Trophoblast cell (in vitro differentiated cells and primary cell): ENCODE results near the gene SOX3.

Source experiments
- DNase-seq, 2 donors: peaks; one replicate each; pipeline ENCODE4 v3.0.0-alpha.2; 2016
- H2AFZ ChIP-seq: 2 replicates; pipeline ENCODE4 v1.6.1; 2013; ENCODE audit warnings: low read length, moderate library complexity, mild to moderate bottlenecking; ENCODE audit not compliant: insufficient read depth, poor library complexity
- H2AK5ac ChIP-seq: 2 replicates; pipeline ENCODE4 v1.6.1; 2013; ENCODE audit warnings: mild to moderate bottlenecking, low read length
- H2BK120ac ChIP-seq: 2 replicates; pipeline ENCODE4 v1.6.1; 2013; ENCODE audit warnings: low read length, mild to moderate bottlenecking, moderate library complexity; ENCODE audit not compliant: insufficient read depth, poor library complexity
- H2BK12ac ChIP-seq: 2 replicates; pipeline ENCODE4 v1.6.1; 2013; ENCODE audit warnings: mild to moderate bottlenecking, low read length, moderate library complexity
- H2BK5ac ChIP-seq: 2 replicates; pipeline ENCODE4 v1.6.1; 2013; ENCODE audit warnings: low read length, low read depth, moderate library complexity, mild to moderate bottlenecking; ENCODE audit not compliant: poor library complexity
- H3K14ac ChIP-seq: 2 replicates; pipeline ENCODE4 v1.6.1; 2013; ENCODE audit warnings: mild to moderate bottlenecking, low read length
- H3K18ac ChIP-seq: 2 replicates; pipeline ENCODE4 v1.6.1; 2013; ENCODE audit warnings: mild to moderate bottlenecking, low read length
- H3K23ac ChIP-seq: 2 replicates; pipeline ENCODE4 v1.6.1; 2013; ENCODE audit warnings: low read length
- H3K27ac ChIP-seq: 2 replicates; pipeline ENCODE4 v1.5.1; 2013; ENCODE audit warnings: low read depth, mild to moderate bottlenecking, inconsistent platforms, low read length, moderate library complexity
- H3K27me3 ChIP-seq: 2 replicates; pipeline ENCODE4 v1.6.1; 2013; ENCODE audit warnings: inconsistent platforms, mild to moderate bottlenecking, low read length, moderate library complexity; ENCODE audit not compliant: insufficient read depth
- H3K36me3 ChIP-seq, 2 experiments: 1 replicate in 1 of 2; 2 replicates in 1 of 2; pipeline ENCODE4 v1.6.1; 2013; ENCODE audit warnings: low read length in 2 of 2, mild to moderate bottlenecking in 2 of 2, moderate library complexity in 1 of 2; ENCODE audit not compliant: insufficient read depth in 2 of 2, control insufficient read depth in 1 of 2
- H3K4ac ChIP-seq: 2 replicates; pipeline ENCODE4 v1.6.1; 2013; ENCODE audit warnings: low read depth, mild to moderate bottlenecking, low read length, moderate library complexity
- H3K4me1 ChIP-seq, 2 experiments: 1 replicate in 1 of 2; 2 replicates in 1 of 2; pipeline ENCODE4 v1.6.1; 2013; ENCODE audit warnings: low read length in 2 of 2, mild to moderate bottlenecking in 2 of 2, moderate library complexity in 1 of 2; ENCODE audit not compliant: insufficient read depth in 2 of 2, control insufficient read depth in 1 of 2
- H3K4me2 ChIP-seq: 2 replicates; pipeline ENCODE4 v1.6.1; 2013; ENCODE audit warnings: inconsistent platforms, mild to moderate bottlenecking, low read length, moderate library complexity
- H3K4me3 ChIP-seq: 2 replicates; pipeline ENCODE4 v1.5.1; 2013; ENCODE audit warnings: mild to moderate bottlenecking, low read depth, low read length, inconsistent platforms
- H3K79me1 ChIP-seq: one replicate; pipeline ENCODE4 v1.6.1; 2013; ENCODE audit warnings: low read length
- H3K79me2 ChIP-seq: 2 replicates; pipeline ENCODE4 v1.6.1; 2013; ENCODE audit warnings: low read length, mild to moderate bottlenecking; ENCODE audit not compliant: control insufficient read depth, insufficient read depth, poor library complexity
- H3K9ac ChIP-seq: 2 replicates; pipeline ENCODE4 v1.6.1; 2013; ENCODE audit warnings: mild to moderate bottlenecking, low read length
- H3K9me3 ChIP-seq: 2 replicates; pipeline ENCODE4 v1.6.1; 2013; ENCODE audit warnings: low read depth, mild to moderate bottlenecking, control low read depth, inconsistent platforms, low read length; ENCODE audit not compliant: insufficient read depth
- H4K12ac ChIP-seq: 2 replicates; pipeline ENCODE4 v1.6.1; 2013; ENCODE audit warnings: low read depth, mild to moderate bottlenecking, low read length, moderate library complexity
- H4K8ac ChIP-seq: 2 replicates; pipeline ENCODE4 v1.6.1; 2013; ENCODE audit warnings: low read depth, mild to moderate bottlenecking, low read length, moderate library complexity
- H4K91ac ChIP-seq: one replicate; pipeline ENCODE4 v1.6.1; 2013; ENCODE audit warnings: low read depth, mild to moderate bottlenecking, low read length, moderate library complexity
- WGBS: extraction: QIAGEN DNeasy Blood & Tissue Kit; methylation state at CpG from one replicate; pipeline ENCODE4 v1.1.7; 2013; ENCODE audit warnings: missing lambda C conversion rate; ENCODE audit not compliant: insufficient read length, insufficient coverage; ENCODE audit errors: extremely low coverage; 5-methylcytosine and 5-hydroxymethylcytosine counted together

The SOX3 gene

DNA sequence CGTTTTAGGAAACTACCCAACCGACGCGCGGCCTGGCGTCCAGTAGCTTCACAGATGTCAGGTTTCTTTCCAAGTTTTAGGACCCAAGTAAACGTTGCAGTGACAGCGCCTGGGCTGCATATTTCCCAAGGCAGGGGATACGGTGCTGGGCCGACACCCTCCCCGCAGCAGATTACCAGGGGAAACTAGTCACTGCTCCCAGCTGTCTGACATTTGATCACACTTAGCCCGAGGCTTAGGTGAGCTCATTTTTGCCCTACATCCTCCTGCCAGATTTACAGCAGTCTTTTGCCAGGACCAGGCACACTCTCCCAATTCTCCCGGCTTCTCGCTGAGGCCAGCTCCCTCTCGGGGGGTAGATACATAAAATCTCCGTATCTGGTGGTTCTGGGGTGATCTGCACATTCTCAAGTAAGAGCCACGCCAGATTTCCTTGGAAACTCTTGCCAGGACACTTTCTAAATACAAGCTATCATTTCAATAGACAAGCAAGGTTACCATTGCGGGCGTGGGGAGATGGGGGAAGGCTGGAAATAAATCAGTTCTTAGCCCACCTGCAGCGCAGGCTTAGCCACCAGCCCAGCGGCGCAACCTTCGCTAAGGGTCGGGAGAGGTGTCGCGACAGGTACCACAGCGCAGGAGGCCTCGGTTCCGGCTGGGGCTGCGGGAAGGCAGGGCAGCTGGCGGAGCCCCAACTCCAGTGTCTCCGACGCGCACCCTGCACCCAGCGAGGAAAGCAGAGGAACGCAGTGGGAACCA, 2.5 kb upstream of the SOX3 start:
- no peak for DNase-seq
- H3K9ac ChIP-seq = no peak overlapping the region
- no peaks in the 10 kb centered on the region for H3K79me2 ChIP-seq
- H4K91ac ChIP-seq = no peak overlapping the region
- H3K4me3 ChIP-seq = no peak overlapping the region
- H3K14ac ChIP-seq = no peak overlapping the region
- H3K9me3 ChIP-seq = no peaks in the 10 kb centered on the region
- H3K18ac ChIP-seq = no peak overlapping the region
- peak overlapping the region; percentile 32 for H4K12ac ChIP-seq
- H2BK12ac ChIP-seq = no peak overlapping the region
- peak overlapping the region; percentile 27 for H2AFZ ChIP-seq
- no peak overlapping the region for H2AK5ac ChIP-seq
- H3K4ac ChIP-seq = no peak overlapping the region
- H2BK5ac ChIP-seq = no peak overlapping the region
- H3K23ac ChIP-seq = no peak overlapping the region
- peak overlapping the region; percentile 10 for H3K27ac ChIP-seq
- peaks cover 13 to 34% of the 10 kb centered on the region in 2 experiments for H3K4me1 ChIP-seq
- H4K8ac ChIP-seq = no peak overlapping the region
- WGBS = no CpG with 5 or more reads among the region's 36 CpGs
- H3K4me2 ChIP-seq = peak overlapping the region; percentile 82
- H3K79me1 ChIP-seq = peaks cover 2% of the 10 kb centered on the region
- peak overlapping the region; percentile 13 for H2BK120ac ChIP-seq
- H3K27me3 ChIP-seq = peaks cover 31% of the 10 kb centered on the region
- H3K36me3 ChIP-seq = no peaks in the 10 kb centered on the region

DNA sequence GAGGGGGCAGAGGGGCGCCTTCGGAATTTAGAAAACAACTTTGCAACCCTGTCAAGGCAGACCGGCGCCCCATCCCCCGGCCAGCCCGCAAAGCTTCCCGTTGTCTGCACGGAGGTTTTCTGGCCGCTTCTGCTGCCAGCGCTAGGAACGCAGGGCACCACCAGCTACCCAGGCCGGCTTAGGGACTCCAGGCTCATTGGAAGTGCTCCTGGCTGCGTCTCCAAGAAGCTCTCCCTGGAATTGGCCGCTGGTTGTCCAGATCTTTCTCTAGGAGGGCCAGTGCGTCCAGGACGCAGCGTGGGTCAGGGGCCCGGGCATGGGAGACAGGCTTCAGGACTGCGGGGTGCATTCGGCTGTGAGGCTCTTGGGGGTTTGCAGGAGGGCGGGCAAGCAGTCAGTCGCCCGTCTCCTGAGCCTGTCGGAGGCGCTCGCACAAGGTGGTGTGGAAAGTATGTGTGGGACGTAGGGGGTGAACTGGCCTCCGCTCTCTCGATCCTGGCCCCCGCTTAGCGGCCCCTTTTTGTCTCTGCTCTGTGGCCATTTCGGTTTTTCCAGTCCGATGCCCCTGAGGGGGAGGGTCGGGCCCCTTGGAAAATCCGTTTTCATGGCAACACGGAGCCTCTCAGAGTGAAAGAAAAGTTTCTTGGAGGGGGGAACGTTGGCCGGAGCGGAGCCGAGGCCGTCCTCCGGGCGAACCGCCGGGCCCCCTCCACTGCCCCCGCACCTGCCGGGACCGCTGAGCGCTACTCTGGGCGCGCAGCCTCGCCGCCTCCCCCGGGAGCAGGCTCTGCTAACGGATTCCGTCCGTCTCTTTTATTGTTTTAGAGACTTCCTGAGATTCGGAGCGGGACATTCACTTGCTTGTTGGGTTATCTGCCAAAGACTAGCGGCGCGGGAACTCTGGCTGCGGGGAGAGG, 810 bp upstream of the SOX3 start:
- Histone ChIP-seq H3K9me3 (no peaks in the 10 kb centered on the region), H3K4me3 (no peak overlapping the region), H2AK5ac (no peak overlapping the region), H3K23ac (no peak overlapping the region), H2BK5ac (no peak overlapping the region), H3K4me2 (peak overlapping the region; percentile 82), H3K27me3 (peaks cover 38% of the 10 kb centered on the region), H3K4me1 (peaks cover 9 to 29% of the 10 kb centered on the region in 2 experiments), H2BK120ac (no peak overlapping the region), H2BK12ac (no peak overlapping the region), H3K9ac (no peak overlapping the region), H4K12ac (no peak overlapping the region), H3K79me2 (no peaks in the 10 kb centered on the region), H3K79me1 (peaks cover 2% of the 10 kb centered on the region), H3K27ac (no peak overlapping the region), H3K4ac (no peak overlapping the region), H3K14ac (no peak overlapping the region), H4K91ac (no peak overlapping the region), H3K36me3 (no peaks in the 10 kb centered on the region), H3K18ac (no peak overlapping the region), H4K8ac (no peak overlapping the region), H2AFZ (no peak overlapping the region)
- DNase-seq = no peak
- no CpG with 5 or more reads among the region's 63 CpGs for WGBS

DNA sequence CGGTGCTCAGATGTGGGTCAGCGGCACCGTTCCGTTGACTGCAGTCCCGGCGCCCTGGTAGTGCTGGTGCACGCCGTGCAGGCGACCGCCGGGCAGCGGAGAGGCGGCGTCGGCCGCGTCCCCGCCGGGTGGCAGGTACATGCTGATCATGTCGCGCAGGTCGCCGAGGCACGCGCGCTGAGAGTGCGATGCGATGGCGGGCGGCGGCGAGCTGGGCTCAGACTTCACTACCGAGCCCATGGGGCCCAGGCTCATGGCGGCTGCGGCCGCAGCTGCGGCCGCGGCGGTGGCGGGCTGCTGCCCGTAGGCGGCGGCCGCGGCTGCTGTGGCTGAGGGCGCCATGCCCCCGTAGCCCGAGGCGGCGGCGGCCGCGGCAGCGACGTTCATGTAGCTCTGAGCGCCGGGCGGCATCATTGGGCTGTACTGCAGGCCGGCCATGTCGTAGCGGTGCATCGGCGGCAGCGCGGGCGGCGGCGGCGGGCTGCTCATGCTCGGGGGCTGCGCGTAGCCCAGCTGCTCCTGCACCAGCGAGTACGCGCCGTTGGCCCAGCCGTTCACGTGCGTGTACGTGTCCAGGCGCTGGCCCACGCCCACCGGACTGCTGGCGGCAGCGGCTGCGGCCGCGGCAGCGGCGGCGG, 1.0 kb downstream of the SOX3 start:
- no peak overlapping the region for H3K18ac ChIP-seq
- H2AK5ac ChIP-seq = no peak overlapping the region
- peaks cover 9 to 28% of the 10 kb centered on the region in 2 experiments for H3K4me1 ChIP-seq
- no peak overlapping the region for H3K4ac ChIP-seq
- H2AFZ ChIP-seq = peak overlapping the region; percentile 94
- peaks cover 2% of the 10 kb centered on the region for H3K79me1 ChIP-seq
- H3K23ac ChIP-seq = no peak overlapping the region
- no peak overlapping the region for H4K8ac ChIP-seq
- no peaks in the 10 kb centered on the region for H3K9me3 ChIP-seq
- H4K12ac ChIP-seq = no peak overlapping the region
- DNase-seq = no peak
- no peak overlapping the region for H3K27ac ChIP-seq
- H3K14ac ChIP-seq = no peak overlapping the region
- peaks cover 40% of the 10 kb centered on the region for H3K27me3 ChIP-seq
- no peak overlapping the region for H2BK5ac ChIP-seq
- peak overlapping the region; percentile 82 for H3K4me2 ChIP-seq
- H4K91ac ChIP-seq = no peak overlapping the region
- H2BK120ac ChIP-seq = no peak overlapping the region
- H2BK12ac ChIP-seq = no peak overlapping the region
- H3K36me3 ChIP-seq = no peaks in the 10 kb centered on the region
- WGBS = no CpG with 5 or more reads among the region's 92 CpGs
- no peaks in the 10 kb centered on the region for H3K79me2 ChIP-seq
- no peak overlapping the region for H3K9ac ChIP-seq
- H3K4me3 ChIP-seq = peak overlapping the region; percentile 64

DNA sequence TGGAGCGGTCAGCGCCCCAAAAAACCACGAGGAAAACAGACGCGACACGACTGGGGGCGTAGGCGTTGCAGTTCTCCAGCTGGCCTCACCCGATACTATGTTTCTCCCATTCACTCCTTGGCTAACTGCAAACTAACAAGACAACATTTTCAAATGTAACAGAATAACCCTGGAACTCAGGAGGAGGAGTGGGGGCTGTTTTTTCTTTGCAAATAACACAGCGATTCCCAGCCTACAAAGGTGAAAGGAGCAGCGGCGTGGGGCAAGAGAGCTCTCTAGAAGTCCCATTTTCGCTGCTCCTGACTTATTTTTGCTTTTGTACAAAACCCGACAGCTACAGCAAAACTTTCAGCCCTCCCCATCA, 1.6 kb downstream of the SOX3 start:
- H3K27me3 ChIP-seq = peaks cover 40% of the 10 kb centered on the region
- no peak overlapping the region for H2AK5ac ChIP-seq
- H3K79me1 ChIP-seq = peaks cover 2% of the 10 kb centered on the region
- H3K4me1 ChIP-seq = peaks cover 9 to 26% of the 10 kb centered on the region in 2 experiments
- H3K18ac ChIP-seq = no peak overlapping the region
- H3K14ac ChIP-seq = no peak overlapping the region
- no peak overlapping the region for H2BK120ac ChIP-seq
- H3K4ac ChIP-seq = no peak overlapping the region
- H3K23ac ChIP-seq = no peak overlapping the region
- H3K9me3 ChIP-seq = no peaks in the 10 kb centered on the region
- DNase-seq = no peak
- H3K79me2 ChIP-seq = no peaks in the 10 kb centered on the region
- H2BK12ac ChIP-seq = no peak overlapping the region
- no peak overlapping the region for H4K91ac ChIP-seq
- H4K8ac ChIP-seq = no peak overlapping the region
- H4K12ac ChIP-seq = no peak overlapping the region
- H3K27ac ChIP-seq = no peak overlapping the region
- H3K4me3 ChIP-seq = no peak overlapping the region
- no CpG with 5 or more reads among the region's 14 CpGs for WGBS
- peak overlapping the region; percentile 50 for H3K4me2 ChIP-seq
- no peaks in the 10 kb centered on the region for H3K36me3 ChIP-seq
- H2BK5ac ChIP-seq = no peak overlapping the region
- no peak overlapping the region for H2AFZ ChIP-seq
- no peak overlapping the region for H3K9ac ChIP-seq
